WTC11 (cell line): ENCODE measurements around the gene H6PD. TPM values are rescaled to one million over a fixed set of nuclear protein-coding genes. Genes with fewer than 3 reads are reported as not detected.

Source experiments
- ATAC-seq: fragments of 200-7000 bp; cut with Tn5 transposase; 2 replicates; pipeline ENCODE4 v1.10.0; 2021; ENCODE audit warnings: mild to moderate bottlenecking, moderate library complexity
- CTCF ChIA-PET: fragments of 300-600 bp; sonication (Branson Sonifier 250); formaldehyde crosslinking; loops from one replicate; lab custom pipeline; 2021; ENCODE audit warnings: antibody characterized with exemption; lab: Charles Lee
- POLR2A ChIA-PET: fragments of 350-600 bp; sonication (Branson Sonifier 250); formaldehyde crosslinking; loops from one replicate; lab custom pipeline; 2021; ENCODE audit warnings: antibody characterized with exemption; lab: Charles Lee
- DNase-seq: peaks from one replicate; pipeline ENCODE4 v3.0.0; 2021; ENCODE audit warnings: low spot score
- H3K27ac Mint-ChIP-seq: 2 replicates; pipeline ENCODE4 v1.8.0; 2021; ENCODE audit warnings: mixed read lengths
- H3K27me3 Mint-ChIP-seq: 2 replicates; pipeline ENCODE4 v1.8.0; 2021; ENCODE audit warnings: low read depth, mild to moderate bottlenecking, moderate library complexity, mixed read lengths
- H3K36me3 Mint-ChIP-seq: 2 replicates; pipeline ENCODE4 v1.8.0; 2021; ENCODE audit warnings: mixed read lengths
- H3K4me1 Mint-ChIP-seq: 2 replicates; pipeline ENCODE4 v1.8.0; 2022; ENCODE audit warnings: mixed read lengths
- H3K4me3 Mint-ChIP-seq: 2 replicates; pipeline ENCODE4 v1.8.0; 2021; ENCODE audit warnings: mild to moderate bottlenecking, moderate library complexity, mixed read lengths
- H3K9me3 Mint-ChIP-seq: 2 replicates; pipeline ENCODE4 v1.8.0; 2021; ENCODE audit warnings: mixed read lengths
- ATF1 ChIP-seq: sonication (generic); formaldehyde crosslinking; IDR thresholded peaks from 2 replicates; pipeline ENCODE4 v1.8.1; 2023; ENCODE audit warnings: mild to moderate bottlenecking, moderate library complexity, missing genetic modification reagents
- CBFB ChIP-seq: sonication (generic); formaldehyde crosslinking; IDR thresholded peaks from 2 replicates; pipeline ENCODE4 v1.8.1; 2022; ENCODE audit warnings: mild to moderate bottlenecking, low read depth, missing genetic modification reagents
- ELF4 ChIP-seq: sonication (generic); formaldehyde crosslinking; IDR thresholded peaks from 2 replicates; pipeline ENCODE4 v1.8.1; 2022; ENCODE audit warnings: low read depth, mild to moderate bottlenecking, moderate library complexity, missing genetic modification reagents
- FOXP1 ChIP-seq: sonication (generic); formaldehyde crosslinking; IDR thresholded peaks from 2 replicates; pipeline ENCODE4 v1.8.0; 2022; ENCODE audit warnings: missing genetic modification reagents, mild to moderate bottlenecking, moderate library complexity, borderline replicate concordance
- GRHL2 ChIP-seq: fragments of 250-450 bp; sonication (Bioruptor Pico); IDR thresholded peaks from 2 replicates; pipeline ENCODE4 v1.8.0; 2022; ENCODE audit warnings: mild to moderate bottlenecking, moderate library complexity; ENCODE audit not compliant: insufficient replicate concordance, severe bottlenecking
- GTF2I ChIP-seq: fragments of 250-450 bp; sonication (Bioruptor Pico); conservative IDR thresholded peaks from 2 replicates; pipeline ENCODE4 v1.4.0; 2021; ENCODE audit warnings: mild to moderate bottlenecking
- JUN ChIP-seq: sonication (generic); formaldehyde crosslinking; IDR thresholded peaks from 2 replicates; pipeline ENCODE4 v1.8.0; 2023; ENCODE audit warnings: mild to moderate bottlenecking, missing genetic modification reagents
- MYBL2 ChIP-seq: sonication (generic); formaldehyde crosslinking; IDR thresholded peaks from 2 replicates; pipeline ENCODE4 v1.8.1; 2023; ENCODE audit warnings: mild to moderate bottlenecking, moderate library complexity, missing genetic modification reagents
- TEAD1 ChIP-seq: sonication (generic); formaldehyde crosslinking; IDR thresholded peaks from 2 replicates; pipeline ENCODE4 v1.8.0; 2022; ENCODE audit warnings: mild to moderate bottlenecking, missing genetic modification reagents
- TP53 ChIP-seq: sonication (generic); formaldehyde crosslinking; IDR thresholded peaks from 2 replicates; pipeline ENCODE4 v1.8.1; 2023; ENCODE audit warnings: mild to moderate bottlenecking, missing genetic modification reagents
- ZNF232 ChIP-seq: sonication (generic); formaldehyde crosslinking; IDR thresholded peaks from 2 replicates; pipeline ENCODE4 v1.8.0; 2022; ENCODE audit warnings: mild to moderate bottlenecking, missing genetic modification reagents
- ZNF263 ChIP-seq: sonication (generic); formaldehyde crosslinking; IDR thresholded peaks from 2 replicates; pipeline ENCODE4 v1.8.1; 2022; ENCODE audit warnings: low read depth, mild to moderate bottlenecking, moderate library complexity, missing genetic modification reagents
- ZNF512 ChIP-seq: sonication (generic); formaldehyde crosslinking; IDR thresholded peaks from 2 replicates; pipeline ENCODE4 v1.8.1; 2022; ENCODE audit warnings: missing genetic modification reagents, borderline replicate concordance
- total RNA-seq: library from RNA; stranded (reverse); gene quantifications from 3 replicates; pipeline ENCODE4 v1.2.3, GENCODE V29; 2021
- TF ChIP-seq, protein P1 (sequence below): sonication (generic); formaldehyde crosslinking; IDR thresholded peaks from 2 replicates; pipeline ENCODE4 v1.8.1; 2022; ENCODE audit warnings: mild to moderate bottlenecking, moderate library complexity, missing genetic modification reagents
- TF ChIP-seq, protein P2 (sequence below): fragments of 200-600 bp; IDR thresholded peaks from 2 replicates; pipeline ENCODE4 v1.8.0; 2022; ENCODE audit warnings: antibody characterized with exemption
- TF ChIP-seq, protein P3 (sequence below): sonication (generic); formaldehyde crosslinking; IDR thresholded peaks from 2 replicates; pipeline ENCODE4 v1.8.1; 2023; ENCODE audit warnings: mild to moderate bottlenecking, moderate library complexity, missing genetic modification reagents
- TF ChIP-seq, protein P4 (sequence below): sonication (generic); formaldehyde crosslinking; IDR thresholded peaks from 2 replicates; pipeline ENCODE4 v1.8.0; 2022; ENCODE audit warnings: mild to moderate bottlenecking, missing genetic modification reagents

H6PD gene
- total RNA-seq, 1 experiment from 2014 or later, result 7.4 TPM

- ATAC-seq (no peak), DNase-seq (no peak)
- no peak overlapping the region for H3K4me3 Mint-ChIP-seq
- H3K27ac Mint-ChIP-seq, result no peak overlapping the region
- POLR2A ChIA-PET, result no interaction called here
- peaks cover 2% of the 10 kb centered on the region; the same call in 1 of the 2 replicates for H3K9me3 Mint-ChIP-seq
- CTCF ChIA-PET, result interaction anchor here (0.7 to 3.0 kb wide), 4 partner anchors 15 to 155 kb away, joined by 5 to 43 read pairs (median 9); no protein-coding TSS in a partner anchor
- no peaks in the 10 kb centered on the region for H3K36me3 Mint-ChIP-seq
- TF ChIP-seq TP53 (no peak), FOXP1 (CRISPR knock-in tag) (no peak), GTF2I (no peak), CBFB (CRISPR knock-in tag) (no peak), ZNF263 (no peak), MYBL2 (no peak), TEAD1 (CRISPR knock-in tag) (no peak), ZNF512 (CRISPR knock-in tag) (no peak), GRHL2 (CRISPR knock-in tag) (no peak), ELF4 (CRISPR knock-in tag) (no peak), JUN (CRISPR knock-in tag) (no peak), ZNF232 (CRISPR knock-in tag) (no peak)
- TF ChIP-seq, protein P1, sequence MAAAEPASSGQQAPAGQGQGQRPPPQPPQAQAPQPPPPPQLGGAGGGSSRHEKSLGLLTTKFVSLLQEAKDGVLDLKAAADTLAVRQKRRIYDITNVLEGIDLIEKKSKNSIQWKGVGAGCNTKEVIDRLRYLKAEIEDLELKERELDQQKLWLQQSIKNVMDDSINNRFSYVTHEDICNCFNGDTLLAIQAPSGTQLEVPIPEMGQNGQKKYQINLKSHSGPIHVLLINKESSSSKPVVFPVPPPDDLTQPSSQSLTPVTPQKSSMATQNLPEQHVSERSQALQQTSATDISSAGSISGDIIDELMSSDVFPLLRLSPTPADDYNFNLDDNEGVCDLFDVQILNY (CRISPR knock-in tag), result no peak
- peaks cover 10% of the 10 kb centered on the region for H3K4me1 Mint-ChIP-seq
- H3K27me3 Mint-ChIP-seq, result no peaks in the 10 kb centered on the region; the same call in 1 of the 2 replicates
Measured at GRCh38 chr1:9265968-9266367, 31.4 kb downstream of the H6PD start.

- H3K9me3 Mint-ChIP-seq, result no peaks in the 10 kb centered on the region
- POLR2A ChIA-PET, result interaction anchor here (0.5 to 0.7 kb wide), 2 partner anchors 35 to 247 kb away, joined by 4 to 5 read pairs; no protein-coding TSS in a partner anchor
- H3K4me3 Mint-ChIP-seq, result no peak overlapping the region; the same call in 1 of the 2 replicates
- ATAC-seq (no peak), DNase-seq (no peak)
- no peaks in the 10 kb centered on the region; the same call in 1 of the 2 replicates for H3K27me3 Mint-ChIP-seq
- no peaks in the 10 kb centered on the region for H3K36me3 Mint-ChIP-seq
- TF ChIP-seq, protein P2, sequence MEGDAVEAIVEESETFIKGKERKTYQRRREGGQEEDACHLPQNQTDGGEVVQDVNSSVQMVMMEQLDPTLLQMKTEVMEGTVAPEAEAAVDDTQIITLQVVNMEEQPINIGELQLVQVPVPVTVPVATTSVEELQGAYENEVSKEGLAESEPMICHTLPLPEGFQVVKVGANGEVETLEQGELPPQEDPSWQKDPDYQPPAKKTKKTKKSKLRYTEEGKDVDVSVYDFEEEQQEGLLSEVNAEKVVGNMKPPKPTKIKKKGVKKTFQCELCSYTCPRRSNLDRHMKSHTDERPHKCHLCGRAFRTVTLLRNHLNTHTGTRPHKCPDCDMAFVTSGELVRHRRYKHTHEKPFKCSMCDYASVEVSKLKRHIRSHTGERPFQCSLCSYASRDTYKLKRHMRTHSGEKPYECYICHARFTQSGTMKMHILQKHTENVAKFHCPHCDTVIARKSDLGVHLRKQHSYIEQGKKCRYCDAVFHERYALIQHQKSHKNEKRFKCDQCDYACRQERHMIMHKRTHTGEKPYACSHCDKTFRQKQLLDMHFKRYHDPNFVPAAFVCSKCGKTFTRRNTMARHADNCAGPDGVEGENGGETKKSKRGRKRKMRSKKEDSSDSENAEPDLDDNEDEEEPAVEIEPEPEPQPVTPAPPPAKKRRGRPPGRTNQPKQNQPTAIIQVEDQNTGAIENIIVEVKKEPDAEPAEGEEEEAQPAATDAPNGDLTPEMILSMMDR, result 0 out of 2 replicates have a peak, but pooled peaks have one; percentile 1
- TF ChIP-seq ATF1 (CRISPR knock-in tag), result no peak
- TF ChIP-seq, protein P3, sequence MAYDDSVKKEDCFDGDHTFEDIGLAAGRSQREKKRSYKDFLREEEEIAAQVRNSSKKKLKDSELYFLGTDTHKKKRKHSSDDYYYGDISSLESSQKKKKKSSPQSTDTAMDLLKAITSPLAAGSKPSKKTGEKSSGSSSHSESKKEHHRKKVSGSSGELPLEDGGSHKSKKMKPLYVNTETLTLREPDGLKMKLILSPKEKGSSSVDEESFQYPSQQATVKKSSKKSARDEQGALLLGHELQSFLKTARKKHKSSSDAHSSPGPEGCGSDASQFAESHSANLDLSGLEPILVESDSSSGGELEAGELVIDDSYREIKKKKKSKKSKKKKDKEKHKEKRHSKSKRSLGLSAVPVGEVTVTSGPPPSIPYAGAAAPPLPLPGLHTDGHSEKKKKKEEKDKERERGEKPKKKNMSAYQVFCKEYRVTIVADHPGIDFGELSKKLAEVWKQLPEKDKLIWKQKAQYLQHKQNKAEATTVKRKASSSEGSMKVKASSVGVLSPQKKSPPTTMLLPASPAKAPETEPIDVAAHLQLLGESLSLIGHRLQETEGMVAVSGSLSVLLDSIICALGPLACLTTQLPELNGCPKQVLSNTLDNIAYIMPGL, result 0 out of 2 replicates have a peak, but pooled peaks have one; percentile 0
- TF ChIP-seq, protein P4, sequence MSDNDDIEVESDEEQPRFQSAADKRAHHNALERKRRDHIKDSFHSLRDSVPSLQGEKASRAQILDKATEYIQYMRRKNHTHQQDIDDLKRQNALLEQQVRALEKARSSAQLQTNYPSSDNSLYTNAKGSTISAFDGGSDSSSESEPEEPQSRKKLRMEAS (CRISPR knock-in tag), result no peak
- TF ChIP-seq, all 79 proteins: peak for 2
- CTCF ChIA-PET, result interaction anchor here (0.6 to 4.6 kb wide), 55 partner anchors 9 to 1287 kb away, joined by 3 to 113 read pairs (median 5); partner anchors contain the start of gene H6PD
- Mint-ChIP-seq H3K4me1 (peaks cover 10% of the 10 kb centered on the region), H3K27ac (no peak overlapping the region)
Measured at GRCh38 chr1:9267352-9267686, 32.7 kb downstream of the H6PD start.
